GM23248 (cell line): Measurements from ENCODE around the gene NTPCR. TPM values are rescaled to one million over a fixed set of nuclear protein-coding genes. Genes with fewer than 3 reads are reported as not detected.

ENCODE experiments used
- DNase-seq: peaks from one replicate; pipeline ENCODE4 v3.0.0-alpha.2; 2015
- H2AFZ ChIP-seq: fragments of 200-600 bp; sonication (generic); 2 replicates; pipeline ENCODE4 v1.6.1; 2016; ENCODE audit warnings: antibody characterized with exemption
- H3F3A ChIP-seq: fragments of 200-600 bp; sonication (generic); 2 replicates; pipeline ENCODE4 v1.6.1; 2016; ENCODE audit warnings: mild to moderate bottlenecking, antibody characterized with exemption, mixed run types; ENCODE audit not compliant: insufficient read depth
- H3K27ac ChIP-seq: fragments of 200-600 bp; sonication (generic); 2 replicates; pipeline ENCODE4 v1.5.1; 2016; ENCODE audit warnings: mild to moderate bottlenecking
- H3K27me3 ChIP-seq: fragments of 200-600 bp; sonication (generic); replicated peaks from 2 replicates; pipeline ENCODE4 v1.6.1; 2016; ENCODE audit warnings: mild to moderate bottlenecking; ENCODE audit not compliant: insufficient read depth
- H3K36me3 ChIP-seq: fragments of 200-600 bp; sonication (generic); 2 replicates; pipeline ENCODE4 v1.6.1; 2016; ENCODE audit warnings: low read depth, mild to moderate bottlenecking
- H3K4me1 ChIP-seq: fragments of 200-600 bp; sonication (generic); 2 replicates; pipeline ENCODE4 v1.6.1; 2016; ENCODE audit warnings: mild to moderate bottlenecking; ENCODE audit not compliant: insufficient read depth
- H3K4me2 ChIP-seq: fragments of 200-600 bp; sonication (generic); one replicate; pipeline ENCODE4 v1.6.1; 2016; ENCODE audit warnings: mild to moderate bottlenecking; ENCODE audit not compliant: unreplicated experiment
- H3K4me3 ChIP-seq: fragments of 200-600 bp; sonication (generic); 2 replicates; pipeline ENCODE4 v1.5.1; 2016; ENCODE audit warnings: mild to moderate bottlenecking
- H3K79me2 ChIP-seq: fragments of 200-600 bp; sonication (generic); 2 replicates; pipeline ENCODE4 v1.6.1; 2016; ENCODE audit warnings: mild to moderate bottlenecking; ENCODE audit not compliant: insufficient read depth
- H3K9ac ChIP-seq: fragments of 200-600 bp; sonication (generic); 2 replicates; pipeline ENCODE4 v1.6.1; 2016; ENCODE audit warnings: mild to moderate bottlenecking
- H3K9me2 ChIP-seq: fragments of 200-600 bp; sonication (generic); 2 replicates; pipeline ENCODE4 v1.6.1; 2016; ENCODE audit warnings: mixed run types, mild to moderate bottlenecking, moderate library complexity; ENCODE audit not compliant: insufficient read depth
- H3K9me3 ChIP-seq: fragments of 200-600 bp; sonication (generic); one replicate; pipeline ENCODE4 v1.6.1; 2017; ENCODE audit warnings: low read depth
- H4K20me1 ChIP-seq: fragments of 200-600 bp; sonication (generic); 2 replicates; pipeline ENCODE4 v1.6.0; 2016; ENCODE audit not compliant: insufficient read depth
- EZH2 ChIP-seq: fragments of 200-600 bp; sonication (generic); IDR thresholded peaks from 2 replicates; pipeline ENCODE4 v1.6.1; 2018; ENCODE audit warnings: antibody characterized with exemption, mild to moderate bottlenecking; ENCODE audit not compliant: insufficient read depth, poor library complexity, severe bottlenecking
- EZH2phosphoT487 ChIP-seq: fragments of 200-600 bp; sonication (generic); IDR thresholded peaks from 2 replicates; pipeline ENCODE4 v1.6.1; 2018; ENCODE audit warnings: antibody characterized with exemption, moderate library complexity, mild to moderate bottlenecking, low read depth; ENCODE audit not compliant: insufficient read depth
- WGBS, 2 experiments: methylation state at CpG; one replicate each; pipeline ENCODE4 v1.1.6; 2015 to 2017; ENCODE audit warnings: low lambda C conversion rate in 2 of 2, low coverage in 1 of 2; ENCODE audit errors: missing lambda C conversion rate in 2 of 2; 5-methylcytosine and 5-hydroxymethylcytosine counted together
- in situ Hi-C: fragments of 300-500 bp; cut with MboI; formaldehyde crosslinking; loops from 2 replicates; pipeline ENCODE4 v1.15.0; 2020
- polyA plus RNA-seq: library from polyadenylated mRNA; unstranded; fragments of >200 nt; fragmentation: Nextera tagmentation; extraction: Ambion mirVana; gene quantifications from 2 replicates; pipeline ENCODE4 v1.2.1, GENCODE V29; 2016
- total RNA-seq: library from RNA; depleted of rRNA; stranded (reverse); fragments of >200 nt; shearing (Covaris generic); gene quantifications from 2 replicates; pipeline ENCODE4 v1.2.3, GENCODE V29; 2014

Gene NTPCR
- total and polyA plus RNA-seq, 2 experiments from 2014 or later = 23.8 to 67.2 TPM

GRCh38 chr1:232943679-232944252 lies 6.6 kb upstream of the NTPCR start:
- no peaks in the 10 kb centered on the region for H3K4me1 ChIP-seq
- H3K36me3 ChIP-seq = no peaks in the 10 kb centered on the region
- no peak overlapping the region for H3K9ac ChIP-seq
- no peaks in the 10 kb centered on the region for H3K9me3 ChIP-seq
- H3K79me2 ChIP-seq = no peaks in the 10 kb centered on the region
- H2AFZ ChIP-seq = no peak overlapping the region
- no peak overlapping the region for H3K4me3 ChIP-seq
- H3K9me2 ChIP-seq = no peaks in the 10 kb centered on the region
- no peak for TF ChIP-seq EZH2phosphoT487
- no peak for TF ChIP-seq EZH2
- no peak for DNase-seq
- no peaks in the 10 kb centered on the region for H3K27me3 ChIP-seq
- H3K4me2 ChIP-seq = no peak overlapping the region
- no peaks in the 10 kb centered on the region for H4K20me1 ChIP-seq
- 54% methylated on average over 9 of the region's 9 CpGs for WGBS, 2 experiments
- in situ Hi-C loops = no loop called here
- no peak overlapping the region for H3K27ac ChIP-seq
- H3F3A ChIP-seq = no peaks in the 10 kb centered on the region

GRCh38 chr1:232944347-232944746 lies 6.1 kb upstream of the NTPCR start:
- in situ Hi-C loops = no loop called here
- Histone ChIP-seq H3K9me2 (no peaks in the 10 kb centered on the region), H2AFZ (no peak overlapping the region), H3K4me2 (no peak overlapping the region), H3F3A (0 out of 2 replicates have a peak, but pooled peaks cover 2% of the 10 kb centered on the region), H3K79me2 (no peaks in the 10 kb centered on the region), H3K9me3 (no peaks in the 10 kb centered on the region), H3K27ac (no peak overlapping the region), H3K36me3 (no peaks in the 10 kb centered on the region), H3K4me3 (no peak overlapping the region), H4K20me1 (no peaks in the 10 kb centered on the region), H3K27me3 (no peaks in the 10 kb centered on the region), H3K4me1 (no peaks in the 10 kb centered on the region), H3K9ac (no peak overlapping the region)
- 75 to 83% methylated on average over 5 of the region's 5 CpGs for whole genome bisulfite sequencing, 2 experiments
- no peak for DNase-seq
- no peak for TF ChIP-seq EZH2
- TF ChIP-seq EZH2phosphoT487 = no peak

- no peaks in the 10 kb centered on the region for H3K9me2 ChIP-seq
- no peaks in the 10 kb centered on the region for H3K27me3 ChIP-seq
- peaks cover 25% of the 10 kb centered on the region for H3K79me2 ChIP-seq
- no peaks in the 10 kb centered on the region for H4K20me1 ChIP-seq
- H3K27ac ChIP-seq = peak overlapping the region; percentile 52
- no peaks in the 10 kb centered on the region for H3K36me3 ChIP-seq
- no peaks in the 10 kb centered on the region for H3K9me3 ChIP-seq
- H3K4me2 ChIP-seq = peak overlapping the region; percentile 74
- WGBS, 2 experiments = 86 to 91% methylated on average over 5 of the region's 5 CpGs
- in situ Hi-C loops = loop anchor here (10.0 kb wide), 1 partner anchor 315 kb away; the partner anchor contains the start of gene SIPA1L2
- H3K4me1 ChIP-seq = peaks cover 21% of the 10 kb centered on the region
- 0 out of 2 replicates have a peak, but pooled peaks cover 9% of the 10 kb centered on the region for H3F3A ChIP-seq
- TF ChIP-seq EZH2 (no peak), EZH2phosphoT487 (no peak)
- DNase-seq = no peak
- H3K9ac ChIP-seq = peak overlapping the region; percentile 81
- peak overlapping the region; percentile 87 for H2AFZ ChIP-seq
- H3K4me3 ChIP-seq = peak overlapping the region; percentile 92
Observed at GRCh38 chr1:232949636-232950196, 695 bp upstream of the NTPCR start.

- WGBS, 2 experiments = 35 to 43% methylated on average over 5 of the region's 5 CpGs
- H3K79me2 ChIP-seq = peaks cover 26% of the 10 kb centered on the region
- no peak for TF ChIP-seq EZH2phosphoT487
- no peak for TF ChIP-seq EZH2
- 0 out of 2 replicates have a peak, but pooled peaks cover 9% of the 10 kb centered on the region for H3F3A ChIP-seq
- H3K9me3 ChIP-seq = no peaks in the 10 kb centered on the region
- H3K27me3 ChIP-seq = no peaks in the 10 kb centered on the region
- no peak overlapping the region for H3K27ac ChIP-seq
- H3K4me3 ChIP-seq = peak overlapping the region; percentile 92
- H3K4me1 ChIP-seq = peaks cover 21% of the 10 kb centered on the region
- DNase-seq = peak; percentile 37
- in situ Hi-C loops = loop anchor here (10.0 kb wide), 1 partner anchor 316 kb away; the partner anchor contains the start of gene SIPA1L2
- peak overlapping the region; percentile 81 for H3K9ac ChIP-seq
- no peaks in the 10 kb centered on the region for H4K20me1 ChIP-seq
- H2AFZ ChIP-seq = peak overlapping the region; percentile 87
- H3K36me3 ChIP-seq = no peaks in the 10 kb centered on the region
- no peaks in the 10 kb centered on the region for H3K9me2 ChIP-seq
- peak overlapping the region; percentile 74 for H3K4me2 ChIP-seq
Observed at GRCh38 chr1:232951180-232951579, 769 bp downstream of the NTPCR start.
